GM12873 (cell line): ENCODE measurements around the gene HOXD13.

Experiments
- CTCF ChIP-seq: IDR thresholded peaks from 2 replicates; pipeline ENCODE4 v1.5.1; 2012; ENCODE audit warnings: low read depth, mild to moderate bottlenecking, moderate library complexity, low read length, control low read depth; ENCODE audit not compliant: insufficient read depth; ENCODE audit errors: missing control alignments

HOXD13 gene

GRCh38 chr2:176128172-176128981 lies 35.9 kb downstream of the HOXD13 start:
- TF ChIP-seq CTCF, result no peak

- no peak for TF ChIP-seq CTCF
Observed at GRCh38 chr2:176128982-176129796, 36.7 kb downstream of the HOXD13 start, which contains the start of gene HOXD8. TSS of gene HOXD8 (plus strand) at chr2:176129705. CDS start at chr2:176130367, 662 bp downstream.

- no peak for TF ChIP-seq CTCF
Observed at GRCh38 chr2:176129813-176130146, 37.3 kb downstream of the HOXD13 start.

- no peak for TF ChIP-seq CTCF
Observed at GRCh38 chr2:176130147-176130956, 37.8 kb downstream of the HOXD13 start.

- TF ChIP-seq CTCF, result no peak
Observed at GRCh38 chr2:176130957-176131847, 38.7 kb downstream of the HOXD13 start.

- TF ChIP-seq CTCF, result no peak
Observed at GRCh38 chr2:176131848-176132158, 39.3 kb downstream of the HOXD13 start.
